DND-41 (cell line): Measurements from ENCODE around the gene ATG5.

Experiments used
- ATAC-seq: fragments of 200-7000 bp; cut with Tn5 transposase; 3 replicates; pipeline ENCODE4 v1.9.1; 2021; ENCODE audit warnings: low read depth; ENCODE audit not compliant: insufficient read depth
- DNase-seq: peaks from one replicate; pipeline ENCODE4 v3.0.0-alpha.2; 2020
- H2AFZ ChIP-seq: 2 replicates; pipeline ENCODE4 v1.6.0; 2012; ENCODE audit warnings: low read depth, low read length
- H3K27ac ChIP-seq: 2 replicates; pipeline ENCODE4 v1.5.1; 2012; ENCODE audit warnings: low read length, inconsistent platforms
- H3K27me3 ChIP-seq: fragments of 200-600 bp; sonication (generic); 2 replicates; pipeline ENCODE4 v1.6.0; 2012; ENCODE audit warnings: low read length, mild to moderate bottlenecking, inconsistent platforms; ENCODE audit not compliant: insufficient read depth, poor library complexity
- H3K36me3 ChIP-seq: 2 replicates; pipeline ENCODE4 v1.5.1; 2012; ENCODE audit warnings: low read length, inconsistent platforms; ENCODE audit not compliant: insufficient read depth
- H3K4me1 ChIP-seq: 2 replicates; pipeline ENCODE4 v1.5.1; 2012; ENCODE audit warnings: mild to moderate bottlenecking, low read length; ENCODE audit not compliant: insufficient read depth
- H3K4me2 ChIP-seq: 2 replicates; pipeline ENCODE4 v1.6.0; 2012; ENCODE audit warnings: mild to moderate bottlenecking, moderate library complexity, low read length, inconsistent platforms; ENCODE audit not compliant: insufficient read depth
- H3K4me3 ChIP-seq, 2 experiments: fragments of 200-600 bp in 1 of 2; shearing (Covaris generic) in 1 of 2; 2 replicates each; pipeline ENCODE4 v1.5.1; 2012 to 2016; ENCODE audit warnings: inconsistent platforms in 2 of 2, low read length in 2 of 2, mild to moderate bottlenecking in 2 of 2, low read depth in 1 of 2, moderate library complexity in 1 of 2
- H3K79me2 ChIP-seq: 2 replicates; pipeline ENCODE4 v1.6.0; 2012; ENCODE audit warnings: low read length, inconsistent platforms; ENCODE audit not compliant: insufficient read depth
- H3K9ac ChIP-seq: 2 replicates; pipeline ENCODE4 v1.6.0; 2012; ENCODE audit warnings: low read depth, mild to moderate bottlenecking, inconsistent platforms, low read length, moderate library complexity
- H3K9me3 ChIP-seq: 2 replicates; pipeline ENCODE4 v1.5.1; 2012; ENCODE audit warnings: low read length, moderate library complexity, mild to moderate bottlenecking, inconsistent platforms; ENCODE audit not compliant: insufficient read depth, severe bottlenecking
- H4K20me1 ChIP-seq: 2 replicates; pipeline ENCODE4 v1.6.0; 2012; ENCODE audit warnings: low read length; ENCODE audit not compliant: insufficient read depth
- EZH2 ChIP-seq: IDR thresholded peaks from 3 replicates; pipeline ENCODE4 v1.6.1; 2012; ENCODE audit warnings: borderline replicate concordance, low read depth, mild to moderate bottlenecking, moderate library complexity, low read length, inconsistent platforms; ENCODE audit not compliant: severe bottlenecking
- TF ChIP-seq, protein P1 (sequence below): IDR thresholded peaks from 2 replicates; pipeline ENCODE4 v1.5.1; 2012; ENCODE audit warnings: borderline replicate concordance, low read length, moderate library complexity, mild to moderate bottlenecking; ENCODE audit not compliant: poor library complexity, severe bottlenecking; ENCODE audit errors: extremely low read depth

The ATG5 gene

GRCh38 chr6:106206905-106207304 is 118.7 kb downstream of the ATG5 start:
- H3K79me2 ChIP-seq: peaks cover 7% of the 10 kb centered on the region; the same call in 1 of the 2 replicates
- H3K4me2 ChIP-seq: no peak overlapping the region
- no peak overlapping the region for H3K27ac ChIP-seq

DNA sequence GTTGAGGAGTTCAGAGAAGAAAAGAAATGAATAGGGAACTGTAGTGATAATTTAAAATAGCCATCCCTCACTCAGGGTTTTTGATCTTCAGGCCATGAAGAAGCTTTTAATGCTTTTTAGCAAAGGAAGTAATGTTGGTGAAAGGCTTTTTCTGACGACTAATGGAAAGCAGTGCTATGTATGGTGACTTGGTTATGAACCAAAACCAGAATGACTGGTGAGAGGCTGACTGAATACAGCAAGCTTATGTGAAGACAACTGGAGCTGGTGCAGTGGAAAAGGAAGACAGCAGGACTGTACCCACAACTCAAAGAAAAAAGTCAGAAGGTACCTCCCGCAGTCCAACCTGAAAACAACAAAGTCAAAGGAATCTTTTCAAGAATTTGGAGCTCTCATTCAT is 120.6 kb downstream of the ATG5 start:
- TF ChIP-seq, protein P1, sequence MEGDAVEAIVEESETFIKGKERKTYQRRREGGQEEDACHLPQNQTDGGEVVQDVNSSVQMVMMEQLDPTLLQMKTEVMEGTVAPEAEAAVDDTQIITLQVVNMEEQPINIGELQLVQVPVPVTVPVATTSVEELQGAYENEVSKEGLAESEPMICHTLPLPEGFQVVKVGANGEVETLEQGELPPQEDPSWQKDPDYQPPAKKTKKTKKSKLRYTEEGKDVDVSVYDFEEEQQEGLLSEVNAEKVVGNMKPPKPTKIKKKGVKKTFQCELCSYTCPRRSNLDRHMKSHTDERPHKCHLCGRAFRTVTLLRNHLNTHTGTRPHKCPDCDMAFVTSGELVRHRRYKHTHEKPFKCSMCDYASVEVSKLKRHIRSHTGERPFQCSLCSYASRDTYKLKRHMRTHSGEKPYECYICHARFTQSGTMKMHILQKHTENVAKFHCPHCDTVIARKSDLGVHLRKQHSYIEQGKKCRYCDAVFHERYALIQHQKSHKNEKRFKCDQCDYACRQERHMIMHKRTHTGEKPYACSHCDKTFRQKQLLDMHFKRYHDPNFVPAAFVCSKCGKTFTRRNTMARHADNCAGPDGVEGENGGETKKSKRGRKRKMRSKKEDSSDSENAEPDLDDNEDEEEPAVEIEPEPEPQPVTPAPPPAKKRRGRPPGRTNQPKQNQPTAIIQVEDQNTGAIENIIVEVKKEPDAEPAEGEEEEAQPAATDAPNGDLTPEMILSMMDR: no peak
- no peak for TF ChIP-seq EZH2
- Histone ChIP-seq H3K4me2 (no peak overlapping the region), H3K4me1 (no peaks in the 10 kb centered on the region), H3K27ac (no peak overlapping the region), H2AFZ (no peak overlapping the region), H3K79me2 (peaks cover 4% of the 10 kb centered on the region; the same call in 1 of the 2 replicates), H3K9ac (no peak overlapping the region), H3K27me3 (no peaks in the 10 kb centered on the region), H4K20me1 (no peaks in the 10 kb centered on the region), H3K36me3 (peaks cover 20% of the 10 kb centered on the region), H3K4me3 (no peak overlapping the region), H3K9me3 (no peaks in the 10 kb centered on the region)
- DNase-seq (no peak), ATAC-seq (no peak)

More at GRCh38 chr6:106206905-106207304, 118.7 kb downstream of the ATG5 start:
- TF ChIP-seq, protein P1: no peak
- no peak for TF ChIP-seq EZH2
- H3K9ac ChIP-seq: no peak overlapping the region
- H3K4me1 ChIP-seq: no peaks in the 10 kb centered on the region
- no peak overlapping the region for H3K4me3 ChIP-seq
- peaks cover 8% of the 10 kb centered on the region; the same call in 1 of the 2 replicates for H3K36me3 ChIP-seq
- H4K20me1 ChIP-seq: no peaks in the 10 kb centered on the region
- H2AFZ ChIP-seq: no peak overlapping the region
- H3K27me3 ChIP-seq: no peaks in the 10 kb centered on the region
- no peak for ATAC-seq
- DNase-seq: no peak
- no peaks in the 10 kb centered on the region for H3K9me3 ChIP-seq

GRCh38 chr6:106199998-106200397 is 125.6 kb downstream of the ATG5 start:
- no peak for DNase-seq
- Histone ChIP-seq H3K9ac (no peak overlapping the region), H3K27ac (no peak overlapping the region), H3K4me3 (no peak overlapping the region), H2AFZ (no peak overlapping the region), H3K27me3 (no peaks in the 10 kb centered on the region), H3K4me2 (no peak overlapping the region), H3K36me3 (peaks cover 31% of the 10 kb centered on the region), H4K20me1 (no peaks in the 10 kb centered on the region), H3K79me2 (no peaks in the 10 kb centered on the region), H3K4me1 (peaks cover 17% of the 10 kb centered on the region), H3K9me3 (no peaks in the 10 kb centered on the region)
- no peak for ATAC-seq
- TF ChIP-seq EZH2: no peak
- TF ChIP-seq, protein P1: no peak

- H3K9me3 ChIP-seq: no peaks in the 10 kb centered on the region
- ATAC-seq (no peak), DNase-seq (no peak)
- no peaks in the 10 kb centered on the region for H4K20me1 ChIP-seq
- H3K4me3 ChIP-seq: no peak overlapping the region
- peaks cover 37% of the 10 kb centered on the region for H3K36me3 ChIP-seq
- H2AFZ ChIP-seq: no peak overlapping the region
- H3K9ac ChIP-seq: no peak overlapping the region
- H3K79me2 ChIP-seq: no peaks in the 10 kb centered on the region
- H3K4me2 ChIP-seq: no peak overlapping the region
- TF ChIP-seq EZH2: no peak
- TF ChIP-seq, protein P1: no peak
- H3K27ac ChIP-seq: no peak overlapping the region
- peaks cover 19% of the 10 kb centered on the region for H3K4me1 ChIP-seq
- H3K27me3 ChIP-seq: no peaks in the 10 kb centered on the region
These were observed 126.2 kb downstream of the ATG5 start for GRCh38 chr6:106199331-106199730.
